ENCODE results near the gene TPGS2. TPM values are rescaled to one million over a fixed set of nuclear protein-coding genes. Genes with fewer than 3 reads are reported as not detected.

Gene TPGS2
- total RNA-seq, 4 donors from 2014 or later: 32.1 to 87.9 (median 58.2) TPM

GRCh38 chr18:36805105-36805504 lies 23.7 kb downstream of the TPGS2 start:
- Histone ChIP-seq H3K4me3 (no peak overlapping the region), H3K4me1 (no peaks in the 10 kb centered on the region), H3K36me3 (peaks cover 0 to 50% (median 0%) of the 10 kb centered on the region in 3 donors), H3K27me3 (no peaks in the 10 kb centered on the region), H3K9me3 (no peaks in the 10 kb centered on the region), H3K27ac (no peak overlapping the region)
- DNase-seq: no peak
- TF ChIP-seq, protein P1, sequence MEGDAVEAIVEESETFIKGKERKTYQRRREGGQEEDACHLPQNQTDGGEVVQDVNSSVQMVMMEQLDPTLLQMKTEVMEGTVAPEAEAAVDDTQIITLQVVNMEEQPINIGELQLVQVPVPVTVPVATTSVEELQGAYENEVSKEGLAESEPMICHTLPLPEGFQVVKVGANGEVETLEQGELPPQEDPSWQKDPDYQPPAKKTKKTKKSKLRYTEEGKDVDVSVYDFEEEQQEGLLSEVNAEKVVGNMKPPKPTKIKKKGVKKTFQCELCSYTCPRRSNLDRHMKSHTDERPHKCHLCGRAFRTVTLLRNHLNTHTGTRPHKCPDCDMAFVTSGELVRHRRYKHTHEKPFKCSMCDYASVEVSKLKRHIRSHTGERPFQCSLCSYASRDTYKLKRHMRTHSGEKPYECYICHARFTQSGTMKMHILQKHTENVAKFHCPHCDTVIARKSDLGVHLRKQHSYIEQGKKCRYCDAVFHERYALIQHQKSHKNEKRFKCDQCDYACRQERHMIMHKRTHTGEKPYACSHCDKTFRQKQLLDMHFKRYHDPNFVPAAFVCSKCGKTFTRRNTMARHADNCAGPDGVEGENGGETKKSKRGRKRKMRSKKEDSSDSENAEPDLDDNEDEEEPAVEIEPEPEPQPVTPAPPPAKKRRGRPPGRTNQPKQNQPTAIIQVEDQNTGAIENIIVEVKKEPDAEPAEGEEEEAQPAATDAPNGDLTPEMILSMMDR (IDR thresholded peaks at IDR 0.05): no peak
- TF ChIP-seq POLR2A (IDR thresholded peaks at IDR 0.05): no peak

DNA sequence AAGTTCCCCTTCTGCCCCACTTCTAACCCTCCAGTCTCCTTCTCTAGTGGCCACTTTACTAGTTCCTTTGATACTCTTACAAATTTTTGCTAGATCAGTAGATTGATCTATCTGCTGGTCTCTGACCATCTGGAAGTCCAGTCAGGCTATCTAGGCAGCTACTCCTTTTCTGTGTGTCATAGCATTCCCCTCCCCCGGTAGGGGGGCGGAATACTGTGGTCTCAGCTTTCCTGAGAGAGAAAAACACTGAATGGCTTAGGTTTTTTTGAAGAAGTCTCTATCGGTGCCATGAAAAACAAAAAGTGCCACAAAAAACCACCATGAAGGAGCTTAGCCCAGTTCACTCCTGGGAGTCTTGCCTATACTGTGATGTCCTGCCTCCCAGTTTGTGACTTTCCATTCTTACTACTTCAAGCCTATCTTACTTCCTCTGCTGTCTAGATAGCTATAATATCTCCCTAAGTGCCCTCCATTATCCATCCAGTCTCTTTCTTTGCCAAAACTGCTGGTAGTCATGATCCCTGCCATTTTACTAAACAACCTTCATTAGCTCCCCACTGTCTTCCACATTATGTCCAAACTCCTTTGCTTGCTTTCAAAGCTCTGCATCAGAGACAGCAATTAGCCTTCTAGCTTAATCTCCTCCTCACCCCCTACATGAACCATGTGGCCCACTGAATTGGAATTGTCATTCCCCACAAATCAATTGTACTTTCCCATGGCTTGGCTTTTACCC lies 29.9 kb downstream of the TPGS2 start:
- Histone ChIP-seq H3K9me3 (no peaks in the 10 kb centered on the region), H3K27ac (no peak overlapping the region), H3K4me3 (no peak overlapping the region), H3K4me1 (no peaks in the 10 kb centered on the region), H3K27me3 (no peaks in the 10 kb centered on the region), H3K36me3 (peaks cover 0 to 71% (median 0%) of the 10 kb centered on the region in 3 donors)
- no peak for DNase-seq
- no peak for TF ChIP-seq POLR2A (IDR thresholded peaks at IDR 0.05)
- TF ChIP-seq, protein P1 (IDR thresholded peaks at IDR 0.05): no peak

- no peaks in the 10 kb centered on the region for H3K27me3 ChIP-seq
- peaks cover 0 to 39% (median 0%) of the 10 kb centered on the region in 3 donors for H3K36me3 ChIP-seq
- H3K9me3 ChIP-seq: no peaks in the 10 kb centered on the region
- H3K4me3 ChIP-seq: no peak overlapping the region
- no peaks in the 10 kb centered on the region for H3K4me1 ChIP-seq
- TF ChIP-seq, protein P1 (IDR thresholded peaks at IDR 0.05): no peak
- TF ChIP-seq POLR2A (IDR thresholded peaks at IDR 0.05): no peak
- H3K27ac ChIP-seq: no peak overlapping the region
- no peak for DNase-seq
These were observed 36.0 kb downstream of the TPGS2 start for GRCh38 chr18:36792634-36793283.

GRCh38 chr18:36786686-36787085 lies 42.1 kb downstream of the TPGS2 start:
- TF ChIP-seq, protein P1 (IDR thresholded peaks at IDR 0.05): no peak
- no peak for TF ChIP-seq POLR2A (IDR thresholded peaks at IDR 0.05)
- Histone ChIP-seq H3K36me3 (peaks cover 0 to 10% (median 0%) of the 10 kb centered on the region in 3 donors), H3K4me1 (no peaks in the 10 kb centered on the region), H3K9me3 (no peaks in the 10 kb centered on the region), H3K4me3 (no peak overlapping the region), H3K27ac (no peak overlapping the region), H3K27me3 (no peaks in the 10 kb centered on the region)
- no peak for DNase-seq

- H3K4me1 ChIP-seq: no peaks in the 10 kb centered on the region
- no peaks in the 10 kb centered on the region for H3K9me3 ChIP-seq
- TF ChIP-seq POLR2A (IDR thresholded peaks at IDR 0.05): no peak
- TF ChIP-seq, protein P1 (IDR thresholded peaks at IDR 0.05): no peak
- no peak overlapping the region for H3K4me3 ChIP-seq
- no peaks in the 10 kb centered on the region for H3K36me3 ChIP-seq
- no peaks in the 10 kb centered on the region for H3K27me3 ChIP-seq
- no peak overlapping the region for H3K27ac ChIP-seq
- no peak for DNase-seq
These were observed 45.0 kb downstream of the TPGS2 start for GRCh38 chr18:36783792-36784191.

Data from Peyer's patch (tissue), 4 donors.